NCI-H128 (cell line): Measurements from ENCODE around the gene EVC2.

Source experiments
- DNase-seq: peaks from one replicate; lab custom pipeline; 2025; ENCODE audit not compliant: unreplicated experiment; lab: John Stamatoyannopoulos, UW

EVC2 gene

DNA sequence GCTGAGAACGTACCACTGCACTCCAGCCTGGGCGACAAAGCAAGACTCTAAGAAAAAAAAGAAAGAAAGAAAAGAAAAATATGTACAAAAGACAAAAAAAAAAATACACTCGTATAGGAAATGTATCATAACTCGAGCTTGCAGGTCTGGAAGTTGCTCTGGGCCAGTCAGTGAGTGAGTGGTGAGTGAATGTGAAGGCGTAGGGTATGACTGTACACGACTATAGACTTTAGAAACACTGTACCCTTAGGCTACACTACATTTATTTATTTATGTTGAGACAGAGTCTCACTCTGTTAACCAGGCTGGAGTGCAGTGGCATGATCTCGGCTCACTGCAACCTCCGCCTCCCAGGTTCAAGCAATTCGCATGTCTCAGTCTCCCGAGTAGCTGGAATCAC lies 29.4 kb downstream of the EVC2 start:
- DNase-seq, result no peak

DNA sequence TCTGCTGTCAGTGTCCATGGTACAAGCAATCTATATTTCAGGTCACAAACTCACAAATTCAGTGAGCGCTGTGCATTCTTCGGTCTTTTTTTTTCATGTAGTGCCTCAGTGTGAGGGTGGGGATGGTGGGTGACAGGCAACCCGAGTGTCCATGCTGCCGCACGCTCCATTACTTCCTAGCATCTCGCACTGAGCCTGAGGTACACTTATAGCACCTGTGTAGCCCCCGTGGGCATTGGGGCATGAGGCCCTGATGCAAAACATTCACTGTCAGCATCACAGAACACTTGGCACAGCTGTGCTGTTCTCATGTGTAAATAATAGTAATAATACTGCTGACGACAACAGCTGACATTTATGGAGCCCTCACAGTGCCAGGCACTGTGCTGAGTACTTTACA lies 31.6 kb downstream of the EVC2 start:
- DNase-seq, result no peak

DNA sequence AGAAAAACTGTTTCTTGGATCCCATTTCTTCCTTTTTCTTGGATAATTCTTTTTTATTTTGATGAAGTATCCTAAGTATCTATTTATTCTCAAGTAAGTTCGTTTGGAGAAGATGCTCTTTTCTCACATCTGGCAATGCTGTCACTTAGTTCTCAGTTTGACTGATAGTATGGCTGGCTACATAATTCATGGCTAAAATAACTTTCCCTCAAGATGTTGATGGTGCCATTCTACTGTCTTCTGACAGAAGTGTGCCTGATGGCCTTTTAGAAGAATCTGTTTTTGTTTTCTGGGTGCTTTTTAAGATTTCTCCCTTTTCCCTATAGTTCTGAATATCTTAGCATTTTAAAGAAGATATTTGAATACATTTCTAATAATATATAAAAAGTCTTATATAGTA lies 41.6 kb downstream of the EVC2 start:
- no peak for DNase-seq

DNA sequence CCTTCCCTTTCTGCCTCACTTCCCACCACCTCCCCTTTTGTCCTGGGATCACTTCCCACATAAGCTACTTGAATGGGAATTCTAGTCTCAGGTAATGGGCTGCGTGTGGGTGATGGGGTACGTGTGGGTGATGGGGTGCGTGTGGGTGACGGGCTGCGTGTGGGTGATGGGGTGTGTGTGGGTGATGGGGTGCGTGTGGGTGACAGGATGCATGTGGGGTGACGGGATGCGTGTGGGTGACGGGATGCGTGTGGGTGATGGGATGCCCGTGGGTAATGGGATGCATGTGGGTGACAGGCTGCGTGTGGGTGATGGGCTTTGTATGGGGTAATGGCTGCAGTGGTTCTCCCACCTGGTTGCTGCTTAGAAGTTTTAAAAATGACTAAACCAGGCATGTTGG lies 43.6 kb downstream of the EVC2 start:
- DNase-seq, result no peak

DNA sequence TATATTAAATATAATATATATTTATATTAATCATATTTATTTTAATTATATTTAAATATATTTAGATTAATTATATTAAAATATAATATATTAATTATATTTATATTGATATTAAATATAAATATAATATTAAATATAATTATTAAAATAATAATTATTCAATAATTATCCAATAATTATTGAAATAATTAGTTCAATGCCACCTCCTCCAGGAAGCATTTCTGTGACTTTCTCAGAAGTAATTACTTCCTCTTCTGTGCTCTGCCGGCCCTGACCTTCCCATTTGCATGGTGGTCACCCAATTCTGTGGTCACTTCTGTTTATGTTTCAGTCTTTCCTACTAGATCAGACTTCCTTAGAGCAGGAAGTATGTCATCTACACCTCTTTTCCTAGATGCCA lies 45.8 kb downstream of the EVC2 start:
- no peak for DNase-seq

DNA sequence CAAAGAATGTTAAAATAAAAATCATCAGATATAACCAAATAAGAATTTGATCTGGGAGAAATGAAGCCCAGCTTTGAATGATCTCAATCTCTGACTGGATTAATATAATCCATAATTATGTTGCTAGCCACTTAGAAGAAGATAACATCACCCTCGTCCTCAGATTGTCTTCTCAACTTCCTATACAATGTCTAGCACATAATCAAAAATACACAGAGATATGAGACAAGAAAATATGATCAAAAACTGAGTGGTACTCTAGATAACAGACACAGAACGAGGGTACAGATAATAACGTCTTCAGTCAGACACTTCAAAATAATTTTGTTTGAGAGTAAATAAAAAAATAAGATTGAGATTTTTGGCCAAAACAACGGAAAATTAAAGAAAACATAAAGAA lies 47.1 kb downstream of the EVC2 start:
- DNase-seq, result no peak

DNA sequence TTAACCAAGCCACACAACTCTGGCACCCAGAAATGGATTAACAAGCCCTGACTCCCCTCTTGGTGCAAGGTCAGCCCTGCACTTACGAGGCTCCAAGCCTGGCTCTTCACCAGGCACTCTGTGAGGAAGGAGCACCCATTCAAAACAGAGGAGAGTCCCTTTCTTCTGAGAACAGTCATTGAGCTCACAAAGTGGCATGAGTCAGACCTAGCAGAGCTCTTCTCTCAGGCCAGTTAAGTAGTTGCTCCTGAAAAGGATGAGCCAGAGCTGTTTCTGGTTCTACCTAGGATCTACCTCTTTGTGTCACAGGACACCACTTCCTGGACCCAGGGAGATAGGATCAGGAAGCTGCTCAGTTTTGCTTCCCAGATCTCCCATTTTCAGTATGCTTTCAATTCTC lies 48.2 kb downstream of the EVC2 start:
- no peak for DNase-seq

DNA sequence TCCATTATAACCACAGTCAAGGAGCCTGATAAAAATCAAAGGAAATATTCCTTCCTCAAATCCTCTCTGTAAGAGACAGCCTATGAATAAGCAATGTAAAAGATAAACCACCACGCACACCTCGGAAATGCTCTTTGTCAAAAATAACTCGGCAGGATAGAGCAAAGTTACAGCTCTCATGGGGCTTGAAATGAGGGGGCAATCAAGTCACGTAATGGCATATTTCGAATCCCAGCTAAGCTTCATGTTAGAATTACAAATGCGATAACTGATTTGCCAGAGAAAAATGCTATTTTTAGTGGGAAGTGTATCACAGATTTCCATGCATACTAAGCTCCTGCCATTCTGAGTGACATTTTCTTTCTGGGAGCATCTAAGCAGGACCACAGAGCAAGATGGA lies 49.4 kb downstream of the EVC2 start:
- DNase-seq, result no peak

DNA sequence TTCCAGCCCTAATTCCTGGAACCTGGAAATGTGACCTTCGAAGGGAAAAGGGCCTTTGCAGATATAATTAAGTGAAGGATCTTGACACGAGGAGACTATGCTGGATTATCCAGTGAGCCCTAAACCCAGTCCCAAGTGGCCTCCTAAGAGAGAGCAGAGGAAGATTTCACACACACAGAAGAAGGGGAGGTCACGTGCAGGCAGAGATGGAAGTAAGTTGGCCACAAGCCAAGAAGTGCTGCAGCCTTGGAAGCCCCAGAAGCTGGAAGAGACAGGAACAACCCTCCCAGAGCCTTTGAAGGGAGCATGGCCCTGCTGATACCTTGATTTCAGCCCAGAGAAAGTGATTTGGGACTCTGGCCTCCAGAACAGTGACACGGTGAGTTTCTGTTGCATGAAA lies 51.9 kb downstream of the EVC2 start:
- no peak for DNase-seq

DNA sequence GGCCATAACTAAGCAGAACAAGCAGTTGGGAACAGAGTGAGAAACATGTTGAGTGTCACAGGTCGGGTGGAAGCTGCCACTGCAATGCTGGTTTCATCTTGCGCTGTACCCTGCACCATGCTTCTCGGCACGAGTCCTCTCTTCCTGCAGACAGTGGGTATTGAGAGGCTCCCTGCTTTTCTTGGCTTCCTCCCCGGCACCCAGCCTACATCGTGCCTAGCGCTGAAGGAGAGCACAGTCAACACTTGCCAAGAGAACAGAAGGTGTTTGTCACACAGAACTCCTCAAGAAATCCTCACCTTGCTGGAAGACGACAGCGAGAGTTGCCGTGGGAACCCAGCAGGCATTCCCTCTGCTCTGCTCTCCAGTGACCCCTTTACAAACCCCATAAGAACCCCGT lies 53.6 kb downstream of the EVC2 start:
- DNase-seq, result no peak

DNA sequence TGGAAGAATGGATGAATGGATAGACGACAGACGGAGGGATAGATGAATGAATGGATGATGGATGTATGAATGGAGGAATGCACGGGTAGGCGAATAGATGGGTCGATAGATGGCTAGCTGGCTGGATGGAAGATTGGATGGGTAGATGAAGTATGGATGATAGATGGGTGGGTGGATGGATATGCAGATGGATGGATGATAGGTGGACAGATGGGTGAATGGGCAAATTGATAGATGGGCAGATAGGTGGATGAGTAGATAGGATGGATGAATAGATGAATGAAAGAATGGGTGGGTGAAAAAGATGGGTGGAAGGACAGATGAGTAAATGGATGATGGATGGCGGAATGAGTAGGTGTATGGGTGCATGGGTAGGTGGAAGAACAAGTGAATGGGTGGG lies 57.3 kb downstream of the EVC2 start:
- no peak for DNase-seq

DNA sequence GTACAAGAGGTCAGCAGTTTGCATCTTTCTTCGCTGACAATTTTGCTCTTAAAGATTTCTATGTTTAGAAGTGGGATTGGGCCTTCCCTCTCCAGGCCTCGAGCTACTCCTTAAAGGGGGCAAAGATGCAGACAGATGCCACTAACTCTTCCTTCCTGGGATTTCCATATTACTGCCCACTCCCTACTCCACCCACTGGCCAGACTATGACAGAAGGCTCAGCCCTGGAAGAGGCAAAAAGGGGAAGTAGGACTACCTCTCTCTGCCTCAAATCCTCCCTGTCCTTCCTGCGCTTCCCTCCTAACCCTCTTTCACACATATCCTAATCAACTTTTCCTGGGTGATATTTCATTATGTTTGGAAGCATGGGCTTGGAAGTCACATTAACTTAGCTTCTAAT lies 58.3 kb downstream of the EVC2 start:
- DNase-seq, result no peak

DNA sequence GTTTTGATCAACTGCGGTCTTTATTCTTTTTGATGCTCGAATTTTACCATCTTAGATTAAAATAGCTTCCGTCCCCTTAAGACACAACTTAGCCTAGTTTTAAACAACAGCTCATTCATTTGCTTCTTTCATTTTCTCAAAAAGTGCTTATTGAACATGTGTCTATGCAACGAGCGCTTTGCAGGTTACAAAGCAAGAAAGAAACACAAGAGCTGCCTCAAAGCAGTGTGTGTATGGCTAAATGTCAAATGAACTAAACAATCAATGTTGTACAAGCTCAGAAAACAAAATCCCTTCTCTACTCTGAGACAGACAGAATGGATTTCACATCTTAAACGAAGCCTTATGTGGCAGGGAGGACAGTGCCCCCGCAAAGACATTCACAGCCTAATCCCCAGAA lies 61.0 kb downstream of the EVC2 start:
- DNase-seq, result no peak

DNA sequence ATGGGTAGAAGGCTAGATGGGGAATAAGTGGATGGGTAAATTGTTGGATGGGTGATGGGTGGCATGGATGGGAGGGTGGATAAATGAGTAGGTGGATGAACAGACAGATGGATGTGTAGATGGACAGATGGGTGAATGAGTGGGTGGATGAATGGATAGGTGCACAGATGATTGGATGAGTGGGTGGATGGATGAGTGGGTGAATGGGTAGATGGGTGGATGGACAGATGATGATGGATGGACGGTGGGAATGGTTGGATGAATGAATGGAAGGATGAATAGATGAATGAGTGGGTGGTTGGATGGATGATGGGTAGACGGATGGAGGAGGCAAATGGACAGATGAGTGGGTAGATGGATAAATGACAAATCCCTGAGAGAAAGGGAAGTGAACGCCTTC lies 68.3 kb downstream of the EVC2 start:
- no peak for DNase-seq

DNA sequence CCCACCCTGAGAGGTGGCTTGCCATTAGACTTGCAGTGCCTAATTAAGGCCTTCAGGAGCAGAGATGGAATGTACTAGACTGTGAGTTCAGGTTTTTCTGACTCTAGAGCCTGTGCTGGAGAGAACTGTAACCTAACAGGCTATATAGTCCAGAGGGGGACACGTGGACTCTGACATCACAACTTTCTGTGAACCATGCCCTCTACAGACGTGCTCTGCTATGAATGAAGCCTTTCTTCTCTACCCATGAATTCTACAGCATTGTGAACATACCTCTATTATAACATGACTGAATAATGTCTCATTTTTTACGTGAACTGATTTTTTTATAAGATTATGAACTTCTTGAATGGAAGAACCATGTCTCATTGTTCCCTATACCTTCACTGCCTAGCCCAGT lies 68.8 kb downstream of the EVC2 start:
- DNase-seq, result no peak

DNA sequence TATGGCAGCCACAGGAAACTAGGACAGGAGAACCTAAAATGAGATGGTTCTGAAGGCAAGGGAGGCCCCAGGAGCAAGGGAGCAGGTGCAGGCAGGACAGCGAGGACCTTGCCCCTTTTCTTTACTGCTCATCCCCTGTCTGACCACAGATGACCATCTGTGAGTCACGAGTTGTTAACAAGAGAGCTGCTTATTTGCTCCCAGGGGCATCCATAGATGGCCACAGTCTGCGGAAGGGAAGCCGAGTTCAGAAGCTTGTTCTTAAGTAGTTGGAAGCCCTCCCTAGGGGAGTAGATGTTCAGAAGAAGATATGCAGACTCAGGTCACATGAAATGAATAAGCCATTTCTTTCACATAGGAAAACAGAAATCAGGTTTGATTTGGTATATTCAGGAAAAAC lies 69.4 kb downstream of the EVC2 start:
- no peak for DNase-seq

DNA sequence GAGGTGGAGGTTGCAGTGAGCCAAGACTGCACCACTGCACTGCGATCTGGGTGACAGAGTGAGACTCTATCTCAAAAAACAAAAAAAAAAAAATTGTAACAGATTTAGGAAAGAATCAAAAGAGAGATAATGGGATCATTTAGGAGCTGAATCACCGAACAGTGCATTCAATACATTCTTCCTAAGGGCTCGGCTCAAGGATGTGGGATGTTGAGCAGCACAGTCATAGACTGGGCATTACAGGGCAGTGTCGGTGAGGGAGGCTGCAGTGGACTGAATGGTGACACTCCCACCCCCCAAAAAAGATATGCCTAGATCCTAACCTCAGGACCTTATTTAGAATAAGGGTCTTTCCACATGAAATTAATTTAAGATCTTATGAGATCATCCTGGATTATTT lies 70.0 kb downstream of the EVC2 start:
- no peak for DNase-seq

DNA sequence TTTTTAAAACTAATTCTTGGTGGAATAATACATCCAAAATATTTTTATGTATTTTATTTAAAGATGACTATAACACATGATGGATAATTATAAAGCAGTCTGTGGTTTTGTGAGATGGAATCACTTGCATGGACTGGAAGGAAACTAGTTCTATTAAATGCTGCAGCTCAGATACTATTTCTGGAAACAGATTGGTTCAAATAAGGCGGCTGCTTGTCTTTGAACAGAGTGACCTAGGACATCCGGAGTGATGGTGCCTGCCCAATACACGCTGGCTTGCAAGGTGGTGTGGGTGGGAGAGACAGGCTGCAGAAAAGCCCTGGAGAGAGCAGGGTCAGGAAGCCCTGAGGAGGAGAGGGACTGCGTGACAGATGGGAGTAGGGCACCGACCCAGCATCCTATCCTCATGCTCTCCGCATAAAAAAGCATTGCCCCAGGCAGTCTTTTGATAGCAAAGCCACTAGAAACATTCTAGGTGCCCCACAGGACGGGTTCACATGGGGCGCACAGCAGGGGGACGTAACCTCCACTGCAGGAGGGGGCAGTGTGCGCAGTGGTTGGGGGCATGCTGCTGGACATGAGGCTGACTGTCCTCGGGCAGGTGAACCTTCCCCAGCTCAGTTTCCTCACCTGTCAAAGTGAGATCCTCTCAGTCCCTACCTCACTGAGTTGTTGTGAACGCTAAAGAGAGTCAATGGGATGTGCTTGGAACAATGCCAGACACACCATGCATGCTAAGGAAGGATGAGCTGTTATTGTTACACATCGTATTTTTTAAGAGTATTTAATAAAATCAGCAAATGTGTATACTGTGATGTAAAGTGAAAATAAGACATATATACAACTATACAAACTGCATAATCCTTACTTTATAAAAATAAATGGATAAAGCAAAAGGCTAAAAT lies 71.3 kb downstream of the EVC2 start:
- DNase-seq, result no peak

DNA sequence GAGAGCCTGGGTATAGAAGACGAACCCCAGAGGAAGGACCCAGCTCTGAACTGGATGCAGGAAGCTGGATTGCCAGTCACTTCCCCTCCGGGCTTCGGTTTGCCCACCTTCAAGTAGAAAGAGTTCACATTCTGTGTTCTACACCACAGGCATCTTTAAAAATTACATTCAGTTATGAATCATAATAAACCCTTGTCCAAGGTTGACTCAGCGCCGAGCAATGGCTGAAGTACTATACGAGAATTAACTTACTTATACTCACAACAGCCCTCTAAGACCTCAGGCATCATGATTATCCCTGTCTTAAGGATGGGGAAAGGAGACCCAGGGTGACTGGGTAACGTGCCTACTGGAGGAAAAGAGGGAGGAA lies 72.5 kb downstream of the EVC2 start:
- no peak for DNase-seq

DNA sequence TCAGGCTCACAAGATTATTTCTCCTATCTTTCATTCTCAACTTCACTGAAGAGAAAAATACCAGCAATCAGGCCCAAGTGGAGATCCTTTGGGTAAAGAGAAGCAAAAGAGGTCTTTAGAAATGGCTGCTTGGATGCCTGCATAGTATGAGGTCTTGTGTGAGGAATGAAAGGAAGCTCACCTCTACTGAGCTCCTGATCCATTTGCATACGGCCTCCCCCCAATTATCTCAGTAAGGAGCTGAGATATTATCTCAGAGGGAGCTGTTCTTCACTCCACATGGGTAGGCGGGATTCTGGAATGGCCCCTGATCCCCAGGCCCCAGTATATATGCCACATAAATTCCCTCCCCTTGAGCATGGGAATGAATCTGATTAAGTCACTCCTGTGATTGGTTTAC lies 75.8 kb downstream of the EVC2 start:
- no peak for DNase-seq

DNA sequence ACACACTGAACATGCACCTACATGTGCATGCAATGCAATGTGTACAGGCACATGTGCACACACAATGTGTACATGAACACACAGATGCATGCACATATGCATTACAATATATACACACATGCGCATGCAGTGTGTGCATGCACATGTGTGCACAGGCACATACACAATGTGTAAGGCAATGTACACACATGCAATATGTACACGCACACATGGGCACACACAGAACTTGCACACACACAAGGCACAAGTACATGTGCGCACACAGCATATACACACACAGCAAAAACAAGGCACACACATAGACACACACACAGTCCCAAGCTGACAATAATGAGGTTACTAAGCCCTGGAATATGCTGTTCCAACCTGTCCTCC lies 76.3 kb downstream of the EVC2 start:
- DNase-seq, result no peak

DNA sequence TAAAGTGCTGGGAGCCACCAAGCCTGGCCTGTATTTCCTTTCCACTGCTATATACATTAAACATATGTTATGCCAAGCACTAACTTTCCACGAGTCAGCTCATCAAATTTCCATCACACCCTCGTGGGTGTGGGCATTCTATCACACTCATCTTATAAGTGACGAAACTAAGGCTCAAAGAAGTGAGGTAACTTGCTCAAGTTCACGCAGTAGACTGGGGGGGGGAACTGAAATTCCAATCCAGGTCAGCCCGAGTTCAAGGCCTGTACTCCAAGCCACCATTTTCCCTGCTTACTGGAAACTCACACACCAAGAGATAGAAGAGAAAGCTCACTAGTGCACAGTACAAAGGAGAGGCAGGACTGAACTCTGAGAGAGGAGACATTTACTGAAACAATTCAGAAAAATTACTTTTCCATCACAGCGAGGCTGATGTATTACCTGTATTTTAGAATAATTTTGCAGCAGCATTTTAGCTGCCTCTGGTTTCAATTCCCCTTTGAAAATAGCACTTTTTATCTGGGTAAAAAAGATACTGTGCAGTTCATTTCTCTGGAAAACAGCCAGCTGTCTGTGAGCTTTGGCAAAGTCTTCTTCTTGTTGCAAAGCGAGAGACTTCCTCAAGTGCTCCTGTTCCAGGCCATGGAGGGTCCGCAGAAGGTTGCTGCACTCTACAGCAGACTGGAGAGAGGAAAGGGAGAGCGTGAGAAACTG lies 76.8 kb downstream of the EVC2 start:
- no peak for DNase-seq

DNA sequence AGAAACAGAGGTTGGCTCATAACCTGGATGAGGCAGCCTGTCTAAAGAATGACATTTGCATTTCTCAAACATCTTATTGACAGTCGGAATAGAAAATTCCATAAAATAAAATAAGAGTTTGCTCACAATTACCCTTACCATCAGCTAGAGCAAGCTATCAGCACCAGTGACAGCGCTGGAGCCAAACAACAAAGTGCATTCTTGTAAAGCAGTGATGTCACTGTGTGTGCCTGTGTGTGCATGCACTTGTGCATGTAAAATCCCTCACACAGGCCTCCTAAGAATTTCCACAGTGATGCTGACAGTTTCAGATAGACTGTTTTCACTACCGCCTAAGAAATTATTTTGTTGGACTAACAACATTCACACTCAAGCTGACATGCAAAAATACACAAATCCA lies 77.6 kb downstream of the EVC2 start:
- DNase-seq, result no peak
